KMS-11 (cell line): ENCODE measurements around the gene AVPI1.

ENCODE experiments used
- H2AFZ ChIP-seq: fragments of 200-600 bp; sonication (generic); 2 replicates; pipeline ENCODE4 v1.6.1; 2016; ENCODE audit warnings: antibody characterized with exemption, mixed run types, low read depth
- H3K27ac ChIP-seq: fragments of 200-600 bp; sonication (generic); 2 replicates; pipeline ENCODE4 v1.6.1; 2016; ENCODE audit warnings: mild to moderate bottlenecking, mixed run types
- H3K27me3 ChIP-seq: fragments of 200-600 bp; sonication (generic); 2 replicates; pipeline ENCODE4 v1.6.1; 2017; ENCODE audit warnings: mild to moderate bottlenecking, low read depth, mixed run types, moderate library complexity; ENCODE audit not compliant: insufficient read depth
- H3K36me3 ChIP-seq: fragments of 200-600 bp; sonication (generic); 2 replicates; pipeline ENCODE4 v1.6.1; 2017; ENCODE audit warnings: mild to moderate bottlenecking, mixed run types; ENCODE audit not compliant: insufficient read depth
- H3K4me1 ChIP-seq: fragments of 200-600 bp; sonication (generic); 2 replicates; pipeline ENCODE4 v1.6.1; 2016; ENCODE audit warnings: mild to moderate bottlenecking, low read depth, mixed run types; ENCODE audit not compliant: poor library complexity, severe bottlenecking
- H3K4me2 ChIP-seq: fragments of 200-600 bp; sonication (generic); 2 replicates; pipeline ENCODE4 v1.7.0; 2016; ENCODE audit warnings: mild to moderate bottlenecking, mixed run types
- H3K4me3 ChIP-seq: fragments of 200-600 bp; sonication (generic); IDR thresholded peaks from 2 replicates; pipeline ENCODE4 v1.6.1; 2017; ENCODE audit warnings: low read depth, low read length, mixed read lengths; ENCODE audit not compliant: insufficient read depth
- H3K79me2 ChIP-seq: fragments of 200-600 bp; sonication (generic); 2 replicates; pipeline ENCODE4 v1.6.1; 2016; ENCODE audit warnings: low read depth, mixed run types; ENCODE audit not compliant: insufficient read depth
- H3K9ac ChIP-seq: fragments of 200-600 bp; sonication (generic); 2 replicates; pipeline ENCODE4 v1.6.1; 2016; ENCODE audit warnings: mild to moderate bottlenecking, mixed run types
- H4K20me1 ChIP-seq: fragments of 200-600 bp; sonication (generic); 2 replicates; pipeline ENCODE4 v1.6.1; 2016; ENCODE audit warnings: mild to moderate bottlenecking, mixed run types; ENCODE audit not compliant: insufficient read depth
- CTCF ChIP-seq: fragments of 200-600 bp; sonication (generic); conservative IDR thresholded peaks from 2 replicates; pipeline ENCODE4 v1.6.1; 2017; ENCODE audit warnings: low read depth, mild to moderate bottlenecking, antibody characterized with exemption, low read length, moderate library complexity, mixed read lengths

Gene AVPI1

GRCh38 chr10:97686962-97687784, at the start of gene AVPI1:
Gene AVPI1 (minus strand): TSS chr10:97687241. CDS start chr10:97679905, 7,336 bp downstream.
- Histone ChIP-seq H3K36me3 (no peaks in the 10 kb centered on the region), H3K4me1 (peaks cover 20% of the 10 kb centered on the region), H3K9ac (peak within 1 kb of the TSS; percentile 52), H3K4me3 (no peak within 1 kb of the TSS), H3K79me2 (no peaks in the 10 kb centered on the region), H3K27me3 (no peaks in the 10 kb centered on the region), H4K20me1 (no peaks in the 10 kb centered on the region), H3K4me2 (peak within 1 kb of the TSS; percentile 62), H2AFZ (peak within 1 kb of the TSS; percentile 74), H3K27ac (0 out of 2 replicates have a peak within 1 kb of the TSS, but pooled peaks have one; percentile 18)
- TF ChIP-seq CTCF: no peak

GRCh38 chr10:97736403-97736901, 49.4 kb upstream of the AVPI1 start:
- H3K27me3 ChIP-seq: no peaks in the 10 kb centered on the region
- H4K20me1 ChIP-seq: no peaks in the 10 kb centered on the region
- peaks cover 38% of the 10 kb centered on the region for H3K79me2 ChIP-seq
- H2AFZ ChIP-seq: peak overlapping the region; percentile 85
- peak overlapping the region; percentile 86; the same call in 1 of the 2 replicates for H3K9ac ChIP-seq
- H3K4me2 ChIP-seq: peak overlapping the region; percentile 90
- no peak for TF ChIP-seq CTCF
- H3K4me3 ChIP-seq: no peak overlapping the region
- peaks cover 15% of the 10 kb centered on the region for H3K4me1 ChIP-seq
- no peaks in the 10 kb centered on the region for H3K36me3 ChIP-seq
- peak overlapping the region; percentile 61; the same call in 1 of the 2 replicates for H3K27ac ChIP-seq

- H3K9ac ChIP-seq: no peak overlapping the region
- TF ChIP-seq CTCF: no peak
- H3K27ac ChIP-seq: no peak overlapping the region
- H4K20me1 ChIP-seq: no peaks in the 10 kb centered on the region
- H2AFZ ChIP-seq: no peak overlapping the region
- H3K79me2 ChIP-seq: peaks cover 20% of the 10 kb centered on the region
- no peaks in the 10 kb centered on the region for H3K36me3 ChIP-seq
- no peak overlapping the region for H3K4me3 ChIP-seq
- H3K27me3 ChIP-seq: no peaks in the 10 kb centered on the region; the same call in 1 of the 2 replicates
- H3K4me1 ChIP-seq: peaks cover 17% of the 10 kb centered on the region
- no peak overlapping the region for H3K4me2 ChIP-seq
Observed at GRCh38 chr10:97734021-97734420, 47.0 kb upstream of the AVPI1 start.

DNA sequence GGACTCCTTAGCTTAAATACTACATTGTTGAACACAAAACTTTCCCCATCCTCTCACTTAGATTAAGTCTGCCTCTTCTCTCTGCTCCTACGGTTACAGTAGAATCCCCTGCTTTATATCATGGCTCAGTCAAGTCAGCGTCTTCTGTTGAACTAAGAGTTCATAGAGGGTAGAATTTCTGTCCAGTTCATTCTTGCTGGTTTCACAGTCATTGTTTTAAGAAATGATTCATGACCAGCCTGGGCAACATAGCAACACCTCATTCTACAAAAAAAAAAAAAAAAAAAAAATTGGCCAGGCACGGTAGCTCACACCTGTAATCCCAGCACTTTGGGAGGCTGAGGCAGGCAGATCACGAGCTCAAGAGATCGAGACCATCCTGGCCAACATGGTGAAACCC, 46.2 kb upstream of the AVPI1 start:
- no peak overlapping the region for H3K4me2 ChIP-seq
- H3K27me3 ChIP-seq: no peaks in the 10 kb centered on the region; the same call in 1 of the 2 replicates
- no peak overlapping the region for H2AFZ ChIP-seq
- H3K4me3 ChIP-seq: no peak overlapping the region
- no peak for TF ChIP-seq CTCF
- no peak overlapping the region for H3K9ac ChIP-seq
- H3K27ac ChIP-seq: no peak overlapping the region
- H3K36me3 ChIP-seq: no peaks in the 10 kb centered on the region
- no peaks in the 10 kb centered on the region for H4K20me1 ChIP-seq
- peaks cover 12% of the 10 kb centered on the region for H3K4me1 ChIP-seq
- H3K79me2 ChIP-seq: peaks cover 13% of the 10 kb centered on the region
